ENCODE measurements around the gene KCNT1.

- no peak for TF ChIP-seq POLR2A (IDR thresholded peaks at IDR 0.05)
- TF ChIP-seq, protein P1, sequence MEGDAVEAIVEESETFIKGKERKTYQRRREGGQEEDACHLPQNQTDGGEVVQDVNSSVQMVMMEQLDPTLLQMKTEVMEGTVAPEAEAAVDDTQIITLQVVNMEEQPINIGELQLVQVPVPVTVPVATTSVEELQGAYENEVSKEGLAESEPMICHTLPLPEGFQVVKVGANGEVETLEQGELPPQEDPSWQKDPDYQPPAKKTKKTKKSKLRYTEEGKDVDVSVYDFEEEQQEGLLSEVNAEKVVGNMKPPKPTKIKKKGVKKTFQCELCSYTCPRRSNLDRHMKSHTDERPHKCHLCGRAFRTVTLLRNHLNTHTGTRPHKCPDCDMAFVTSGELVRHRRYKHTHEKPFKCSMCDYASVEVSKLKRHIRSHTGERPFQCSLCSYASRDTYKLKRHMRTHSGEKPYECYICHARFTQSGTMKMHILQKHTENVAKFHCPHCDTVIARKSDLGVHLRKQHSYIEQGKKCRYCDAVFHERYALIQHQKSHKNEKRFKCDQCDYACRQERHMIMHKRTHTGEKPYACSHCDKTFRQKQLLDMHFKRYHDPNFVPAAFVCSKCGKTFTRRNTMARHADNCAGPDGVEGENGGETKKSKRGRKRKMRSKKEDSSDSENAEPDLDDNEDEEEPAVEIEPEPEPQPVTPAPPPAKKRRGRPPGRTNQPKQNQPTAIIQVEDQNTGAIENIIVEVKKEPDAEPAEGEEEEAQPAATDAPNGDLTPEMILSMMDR (IDR thresholded peaks at IDR 0.05): no peak
Observed at GRCh38 chr9:135794361-135794885, 92.4 kb downstream of the KCNT1 start.

Data from vagina (tissue), 2 donors.